HEK293 (cell line): Measurements from ENCODE around the gene TAOK3.

ENCODE experiments used
- ATF2 ChIP-seq: fragments of 450-650 bp; formaldehyde crosslinking; IDR thresholded peaks from 2 replicates; pipeline ENCODE4 v1.5.1; 2016; ENCODE audit warnings: missing biosample characterization, missing genetic modification characterization, low read depth
- BCL11A ChIP-seq: fragments of 450-650 bp; formaldehyde crosslinking; IDR thresholded peaks from 2 replicates; pipeline ENCODE4 v1.5.1; 2016; ENCODE audit warnings: low read depth, missing biosample characterization, missing genetic modification characterization
- BCL11B ChIP-seq: fragments of 450-650 bp; formaldehyde crosslinking; IDR thresholded peaks from 2 replicates; pipeline ENCODE4 v1.5.1; 2016; ENCODE audit warnings: low read depth, missing biosample characterization, missing genetic modification characterization
- GLI4 ChIP-seq: fragments of 450-650 bp; formaldehyde crosslinking; IDR thresholded peaks from 2 replicates; pipeline ENCODE4 v1.5.1; 2016; ENCODE audit warnings: missing biosample characterization, missing genetic modification characterization
- HIC1 ChIP-seq: fragments of 450-650 bp; formaldehyde crosslinking; IDR thresholded peaks from 2 replicates; pipeline ENCODE4 v1.5.1; 2016; ENCODE audit warnings: missing biosample characterization, missing genetic modification characterization
- PRDM6 ChIP-seq: fragments of 450-650 bp; formaldehyde crosslinking; IDR thresholded peaks from 2 replicates; pipeline ENCODE4 v1.5.1; 2017; ENCODE audit warnings: missing biosample characterization, missing genetic modification characterization
- SETDB1 ChIP-seq: IDR thresholded peaks from one replicate; pipeline ENCODE4 v1.6.1; 2017; ENCODE audit warnings: mild to moderate bottlenecking, low read length, moderate library complexity, mixed read lengths; ENCODE audit not compliant: insufficient read length
- SP7 ChIP-seq: fragments of 450-650 bp; formaldehyde crosslinking; IDR thresholded peaks from 2 replicates; pipeline ENCODE4 v1.5.1; 2016; ENCODE audit warnings: missing biosample characterization, missing genetic modification characterization
- WT1 ChIP-seq: fragments of 450-650 bp; formaldehyde crosslinking; IDR thresholded peaks from 2 replicates; pipeline ENCODE4 v1.5.1; 2016; ENCODE audit warnings: missing biosample characterization, missing genetic modification characterization
- YY1 ChIP-seq: fragments of 450-650 bp; formaldehyde crosslinking; IDR thresholded peaks from 2 replicates; pipeline ENCODE4 v1.5.1; 2018; ENCODE audit warnings: missing biosample characterization, missing genetic modification characterization
- ZBTB1 ChIP-seq: fragments of 450-650 bp; formaldehyde crosslinking; IDR thresholded peaks from 2 replicates; pipeline ENCODE4 v1.5.1; 2016; ENCODE audit warnings: missing biosample characterization, missing genetic modification characterization
- ZBTB17 ChIP-seq: fragments of 450-650 bp; formaldehyde crosslinking; IDR thresholded peaks from 2 replicates; pipeline ENCODE4 v1.5.1; 2016; ENCODE audit warnings: missing biosample characterization, missing genetic modification characterization
- ZBTB21 ChIP-seq: fragments of 450-650 bp; formaldehyde crosslinking; IDR thresholded peaks from 2 replicates; pipeline ENCODE4 v1.5.1; 2017; ENCODE audit warnings: missing biosample characterization, missing genetic modification characterization
- ZEB2 ChIP-seq: fragments of 450-650 bp; formaldehyde crosslinking; IDR thresholded peaks from 2 replicates; pipeline ENCODE4 v1.5.1; 2016; ENCODE audit warnings: missing biosample characterization, missing genetic modification characterization
- ZNF140 ChIP-seq: fragments of 450-650 bp; formaldehyde crosslinking; IDR thresholded peaks from 2 replicates; pipeline ENCODE4 v1.5.1; 2016; ENCODE audit warnings: missing biosample characterization, missing genetic modification characterization
- ZNF19 ChIP-seq: fragments of 450-650 bp; formaldehyde crosslinking; IDR thresholded peaks from 2 replicates; pipeline ENCODE4; 2016; ENCODE audit warnings: missing biosample characterization, missing genetic modification characterization, low read depth
- ZNF335 ChIP-seq: fragments of 450-650 bp; formaldehyde crosslinking; conservative IDR thresholded peaks from 2 replicates; pipeline ENCODE4 v1.5.1; 2016; ENCODE audit warnings: missing biosample characterization, missing genetic modification characterization
- ZNF350 ChIP-seq: fragments of 450-650 bp; formaldehyde crosslinking; IDR thresholded peaks from 2 replicates; pipeline ENCODE4 v1.5.0; 2017; ENCODE audit warnings: missing biosample characterization, mild to moderate bottlenecking, missing genetic modification characterization
- ZNF473 ChIP-seq: fragments of 450-650 bp; formaldehyde crosslinking; IDR thresholded peaks from 2 replicates; pipeline ENCODE4 v1.5.1; 2017; ENCODE audit warnings: missing biosample characterization, missing genetic modification characterization
- ZNF596 ChIP-seq: fragments of 450-650 bp; IDR thresholded peaks from 2 replicates; pipeline ENCODE4 v1.5.0; 2018; ENCODE audit warnings: missing biosample characterization, mild to moderate bottlenecking, missing genetic modification characterization, moderate library complexity
- ZNF626 ChIP-seq: fragments of 450-650 bp; sonication (Bioruptor Pico); formaldehyde crosslinking; IDR thresholded peaks from 2 replicates; pipeline ENCODE4 v1.5.1; 2018; ENCODE audit warnings: missing biosample characterization, missing genetic modification characterization, inconsistent platforms
- ZNF670 ChIP-seq: fragments of 450-650 bp; formaldehyde crosslinking; IDR thresholded peaks from 2 replicates; pipeline ENCODE4 v1.5.1; 2016; ENCODE audit warnings: missing biosample characterization, missing genetic modification characterization, low read depth
- ZNF747 ChIP-seq: fragments of 450-650 bp; formaldehyde crosslinking; IDR thresholded peaks from 2 replicates; pipeline ENCODE4 v1.5.1; 2016; ENCODE audit warnings: missing biosample characterization, missing genetic modification characterization
- ZNF776 ChIP-seq: fragments of 450-650 bp; formaldehyde crosslinking; IDR thresholded peaks from 2 replicates; pipeline ENCODE4 v1.5.0; 2017; ENCODE audit warnings: missing biosample characterization, missing genetic modification characterization, borderline replicate concordance
- ZSCAN4 ChIP-seq: fragments of 450-650 bp; formaldehyde crosslinking; IDR thresholded peaks from 2 replicates; pipeline ENCODE4 v1.5.1; 2017; ENCODE audit warnings: missing biosample characterization, missing genetic modification characterization
- ZXDB ChIP-seq: fragments of 450-650 bp; formaldehyde crosslinking; IDR thresholded peaks from 2 replicates; pipeline ENCODE4 v1.5.1; 2016; ENCODE audit warnings: missing biosample characterization, missing genetic modification characterization
- TF ChIP-seq, protein P1 (sequence below): fragments of 450-650 bp; formaldehyde crosslinking; IDR thresholded peaks from 2 replicates; pipeline ENCODE4 v1.5.1; 2016; ENCODE audit warnings: missing biosample characterization, missing genetic modification characterization
- TF ChIP-seq, protein P2 (sequence below): fragments of 450-650 bp; formaldehyde crosslinking; IDR thresholded peaks from 2 replicates; pipeline ENCODE4 v1.5.1; 2017; ENCODE audit warnings: missing biosample characterization, missing genetic modification characterization
- TF ChIP-seq, protein P3 (sequence below): fragments of 450-650 bp; formaldehyde crosslinking; IDR thresholded peaks from 2 replicates; pipeline ENCODE4 v1.5.1; 2016; ENCODE audit warnings: missing biosample characterization, missing genetic modification characterization

TAOK3 gene

GRCh38 chr12:118357257-118358007 is 15.3 kb downstream of the TAOK3 start (continued):
- TF ChIP-seq, protein P1, sequence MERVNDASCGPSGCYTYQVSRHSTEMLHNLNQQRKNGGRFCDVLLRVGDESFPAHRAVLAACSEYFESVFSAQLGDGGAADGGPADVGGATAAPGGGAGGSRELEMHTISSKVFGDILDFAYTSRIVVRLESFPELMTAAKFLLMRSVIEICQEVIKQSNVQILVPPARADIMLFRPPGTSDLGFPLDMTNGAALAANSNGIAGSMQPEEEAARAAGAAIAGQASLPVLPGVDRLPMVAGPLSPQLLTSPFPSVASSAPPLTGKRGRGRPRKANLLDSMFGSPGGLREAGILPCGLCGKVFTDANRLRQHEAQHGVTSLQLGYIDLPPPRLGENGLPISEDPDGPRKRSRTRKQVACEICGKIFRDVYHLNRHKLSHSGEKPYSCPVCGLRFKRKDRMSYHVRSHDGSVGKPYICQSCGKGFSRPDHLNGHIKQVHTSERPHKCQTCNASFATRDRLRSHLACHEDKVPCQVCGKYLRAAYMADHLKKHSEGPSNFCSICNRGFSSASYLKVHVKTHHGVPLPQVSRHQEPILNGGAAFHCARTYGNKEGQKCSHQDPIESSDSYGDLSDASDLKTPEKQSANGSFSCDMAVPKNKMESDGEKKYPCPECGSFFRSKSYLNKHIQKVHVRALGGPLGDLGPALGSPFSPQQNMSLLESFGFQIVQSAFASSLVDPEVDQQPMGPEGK (tag by site-specific recombination), result peak; percentile 69
- peak; percentile 94 for TF ChIP-seq PRDM6
- TF ChIP-seq GLI4 (tag by site-specific recombination), result no peak
- no peak for TF ChIP-seq ZNF140
- no peak for TF ChIP-seq ZNF747 (tag by site-specific recombination)
- peak; percentile 65; the same call in 1 of the 2 replicates for TF ChIP-seq ZEB2 (tag by site-specific recombination)
- peak; percentile 58 for TF ChIP-seq ATF2 (tag by site-specific recombination)
- no peak for TF ChIP-seq ZNF473 (tag by site-specific recombination)
- TF ChIP-seq ZXDB (tag by site-specific recombination), result peak; percentile 83
- TF ChIP-seq ZNF350 (tag by site-specific recombination), result no peak
- 0 out of 2 replicates have a peak, but pooled peaks have one; percentile 22 for TF ChIP-seq BCL11A (tag by site-specific recombination)
- no peak for TF ChIP-seq BCL11B
- TF ChIP-seq ZBTB17 (tag by site-specific recombination), result peak; percentile 70
- TF ChIP-seq ZSCAN4 (tag by site-specific recombination), result no peak
- TF ChIP-seq ZNF776 (tag by site-specific recombination), result no peak
- 0 out of 2 replicates have a peak, but pooled peaks have one; percentile 14 for TF ChIP-seq ZNF596 (tag by site-specific recombination)
- no peak for TF ChIP-seq SETDB1
- TF ChIP-seq, protein P2, sequence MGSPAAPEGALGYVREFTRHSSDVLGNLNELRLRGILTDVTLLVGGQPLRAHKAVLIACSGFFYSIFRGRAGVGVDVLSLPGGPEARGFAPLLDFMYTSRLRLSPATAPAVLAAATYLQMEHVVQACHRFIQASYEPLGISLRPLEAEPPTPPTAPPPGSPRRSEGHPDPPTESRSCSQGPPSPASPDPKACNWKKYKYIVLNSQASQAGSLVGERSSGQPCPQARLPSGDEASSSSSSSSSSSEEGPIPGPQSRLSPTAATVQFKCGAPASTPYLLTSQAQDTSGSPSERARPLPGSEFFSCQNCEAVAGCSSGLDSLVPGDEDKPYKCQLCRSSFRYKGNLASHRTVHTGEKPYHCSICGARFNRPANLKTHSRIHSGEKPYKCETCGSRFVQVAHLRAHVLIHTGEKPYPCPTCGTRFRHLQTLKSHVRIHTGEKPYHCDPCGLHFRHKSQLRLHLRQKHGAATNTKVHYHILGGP (tag by site-specific recombination), result peak; percentile 98
- TF ChIP-seq SP7 (tag by site-specific recombination), result peak; percentile 97
- TF ChIP-seq ZBTB1, result no peak
- TF ChIP-seq ZNF19 (tag by site-specific recombination), result 0 out of 2 replicates have a peak, but pooled peaks have one; percentile 19
- peak; percentile 45; the same call in 1 of the 2 replicates for TF ChIP-seq YY1 (tag by site-specific recombination)
- peak; percentile 40; the same call in 1 of the 2 replicates for TF ChIP-seq HIC1 (tag by site-specific recombination)
- TF ChIP-seq, protein P3, sequence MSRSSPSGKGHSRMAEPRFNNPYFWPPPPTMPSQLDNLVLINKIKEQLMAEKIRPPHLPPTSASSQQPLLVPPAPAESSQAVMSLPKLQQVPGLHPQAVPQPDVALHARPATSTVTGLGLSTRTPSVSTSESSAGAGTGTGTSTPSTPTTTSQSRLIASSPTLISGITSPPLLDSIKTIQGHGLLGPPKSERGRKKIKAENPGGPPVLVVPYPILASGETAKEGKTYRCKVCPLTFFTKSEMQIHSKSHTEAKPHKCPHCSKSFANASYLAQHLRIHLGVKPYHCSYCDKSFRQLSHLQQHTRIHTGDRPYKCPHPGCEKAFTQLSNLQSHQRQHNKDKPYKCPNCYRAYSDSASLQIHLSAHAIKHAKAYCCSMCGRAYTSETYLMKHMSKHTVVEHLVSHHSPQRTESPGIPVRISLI (tag by site-specific recombination), result peak; percentile 61; the same call in 1 of the 2 replicates
- peak; percentile 51; the same call in 1 of the 2 replicates for TF ChIP-seq WT1 (tag by site-specific recombination)
- TF ChIP-seq ZBTB21 (tag by site-specific recombination), result no peak
- TF ChIP-seq ZNF335 (tag by site-specific recombination), result no peak
- TF ChIP-seq ZNF626, result no peak
- no peak for TF ChIP-seq ZNF670 (tag by site-specific recombination)
